ENCODE measurements around the gene RAP2A. TPM values are rescaled to one million over a fixed set of nuclear protein-coding genes. Genes with fewer than 3 reads are reported as not detected.

The RAP2A gene
- total and polyA plus RNA-seq, 9 of the 15 experiments (the other 6 are each of a cell fraction or from before 2014, with no cell fraction given), result 1.8 to 11.7 (median 5.6) TPM

- TF ChIP-seq ZBTB26 (CRISPR knock-in tag; IDR thresholded peaks at IDR 0.05) (no peak), NR2C2 (CRISPR knock-in tag; IDR thresholded peaks at IDR 0.05) (no peak), NR2C2 (tag; IDR thresholded peaks at IDR 0.05) (no peak), ZFP1 (CRISPR knock-in tag; IDR thresholded peaks at IDR 0.05) (no peak), SUPT5H (IDR thresholded peaks at IDR 0.05) (no peak)
Observed at GRCh38 chr13:97483465-97483864, 49.5 kb downstream of the RAP2A start (continued).

- no peak for TF ChIP-seq BRCA1 (IDR thresholded peaks at IDR 0.05)
- no peak for TF ChIP-seq BRCA1 (CRISPR knock-in tag; IDR thresholded peaks at IDR 0.05)
- TF ChIP-seq, protein P1, sequence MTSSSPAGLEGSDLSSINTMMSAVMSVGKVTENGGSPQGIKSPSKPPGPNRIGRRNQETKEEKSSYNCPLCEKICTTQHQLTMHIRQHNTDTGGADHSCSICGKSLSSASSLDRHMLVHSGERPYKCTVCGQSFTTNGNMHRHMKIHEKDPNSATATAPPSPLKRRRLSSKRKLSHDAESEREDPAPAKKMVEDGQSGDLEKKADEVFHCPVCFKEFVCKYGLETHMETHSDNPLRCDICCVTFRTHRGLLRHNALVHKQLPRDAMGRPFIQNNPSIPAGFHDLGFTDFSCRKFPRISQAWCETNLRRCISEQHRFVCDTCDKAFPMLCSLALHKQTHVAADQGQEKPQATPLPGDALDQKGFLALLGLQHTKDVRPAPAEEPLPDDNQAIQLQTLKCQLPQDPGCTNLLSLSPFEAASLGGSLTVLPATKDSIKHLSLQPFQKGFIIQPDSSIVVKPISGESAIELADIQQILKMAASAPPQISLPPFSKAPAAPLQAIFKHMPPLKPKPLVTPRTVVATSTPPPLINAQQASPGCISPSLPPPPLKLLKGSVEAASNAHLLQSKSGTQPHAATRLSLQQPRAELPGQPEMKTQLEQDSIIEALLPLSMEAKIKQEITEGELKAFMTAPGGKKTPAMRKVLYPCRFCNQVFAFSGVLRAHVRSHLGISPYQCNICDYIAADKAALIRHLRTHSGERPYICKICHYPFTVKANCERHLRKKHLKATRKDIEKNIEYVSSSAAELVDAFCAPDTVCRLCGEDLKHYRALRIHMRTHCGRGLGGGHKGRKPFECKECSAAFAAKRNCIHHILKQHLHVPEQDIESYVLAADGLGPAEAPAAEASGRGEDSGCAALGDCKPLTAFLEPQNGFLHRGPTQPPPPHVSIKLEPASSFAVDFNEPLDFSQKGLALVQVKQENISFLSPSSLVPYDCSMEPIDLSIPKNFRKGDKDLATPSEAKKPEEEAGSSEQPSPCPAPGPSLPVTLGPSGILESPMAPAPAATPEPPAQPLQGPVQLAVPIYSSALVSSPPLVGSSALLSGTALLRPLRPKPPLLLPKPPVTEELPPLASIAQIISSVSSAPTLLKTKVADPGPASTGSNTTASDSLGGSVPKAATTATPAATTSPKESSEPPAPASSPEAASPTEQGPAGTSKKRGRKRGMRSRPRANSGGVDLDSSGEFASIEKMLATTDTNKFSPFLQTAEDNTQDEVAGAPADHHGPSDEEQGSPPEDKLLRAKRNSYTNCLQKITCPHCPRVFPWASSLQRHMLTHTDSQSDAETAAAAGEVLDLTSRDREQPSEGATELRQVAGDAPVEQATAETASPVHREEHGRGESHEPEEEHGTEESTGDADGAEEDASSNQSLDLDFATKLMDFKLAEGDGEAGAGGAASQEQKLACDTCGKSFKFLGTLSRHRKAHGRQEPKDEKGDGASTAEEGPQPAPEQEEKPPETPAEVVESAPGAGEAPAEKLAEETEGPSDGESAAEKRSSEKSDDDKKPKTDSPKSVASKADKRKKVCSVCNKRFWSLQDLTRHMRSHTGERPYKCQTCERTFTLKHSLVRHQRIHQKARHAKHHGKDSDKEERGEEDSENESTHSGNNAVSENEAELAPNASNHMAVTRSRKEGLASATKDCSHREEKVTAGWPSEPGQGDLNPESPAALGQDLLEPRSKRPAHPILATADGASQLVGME (CRISPR knock-in tag; IDR thresholded peaks at IDR 0.05), result no peak
- no peak for TF ChIP-seq SIN3A (IDR thresholded peaks at IDR 0.05; ENCODE audit: borderline replicate concordance in 2 of 2, control insufficient read depth in 1 of 2, low read depth in 2 of 2, low read length in 2 of 2)
- no peak for TF ChIP-seq TEAD4 (IDR thresholded peaks at IDR 0.05; ENCODE audit: low read length)
- TF ChIP-seq TEAD4 (CRISPR knock-in tag; IDR thresholded peaks at IDR 0.05; ENCODE audit: borderline replicate concordance), result no peak
- no peak for TF ChIP-seq DDX20 (tag; IDR thresholded peaks at IDR 0.05; ENCODE audit: low read depth)
- 0% methylated on average over 2 of the region's 2 CpGs for WGBS (ENCODE audit: insufficient coverage, low coverage, missing lambda C conversion rate)
- Histone ChIP-seq H3K27me3 (ENCODE audit: control insufficient read depth in 2 of 2, insufficient read depth in 2 of 2, low read length in 2 of 2) (no peaks in the 10 kb centered on the region), H3K9me1 (ENCODE audit: control insufficient read depth, insufficient read depth, low read length) (no peaks in the 10 kb centered on the region), H3K4me3 (no peak overlapping the region), H2AFZ (ENCODE audit: low read depth, low read length) (no peak overlapping the region), H3K4me2 (ENCODE audit: insufficient read depth, low read length) (no peak overlapping the region), H3K36me3 (ENCODE audit: control insufficient read depth, insufficient read depth, low read length) (no peaks in the 10 kb centered on the region), H3K4me1 (replicated peaks in 1 of 2; ENCODE audit: control insufficient read depth in 2 of 2, insufficient read depth in 2 of 2, low read length in 2 of 2) (no peaks in the 10 kb centered on the region), H3K79me2 (ENCODE audit: control insufficient read depth, insufficient read depth, low read length) (no peaks in the 10 kb centered on the region), H3K9ac (ENCODE audit: insufficient read depth in 1 of 2, low read depth in 2 of 2, low read length in 2 of 2) (no peak overlapping the region), H3K9me3 (replicated peaks; ENCODE audit: control insufficient read depth, insufficient read depth, low read depth, low read length) (no peaks in the 10 kb centered on the region), H3K27ac (ENCODE audit: extremely low read depth, low read depth, low read length) (no peak overlapping the region), H4K20me1 (replicated peaks; ENCODE audit: control insufficient read depth, insufficient read depth, low read length) (no peaks in the 10 kb centered on the region)
- POLR2A ChIA-PET, result interaction anchor here (1.2 kb wide), 1 partner anchor 10 kb away, joined by 3 read pairs; no protein-coding TSS in a partner anchor
- no TSS peak for BruUV-seq (replicated peaks)
- in situ Hi-C loops (cut with MboI), result no loop called here
- intact Hi-C loops (cut with micrococcal nuclease), result no loop called here
- DNase-seq (ENCODE audit: extremely low read depth in 1 of 4, low spot score in 3 of 4), result no peak
- ATAC-seq, result no peak
- CTCF ChIA-PET (ENCODE audit: low intra/inter-chr PET ratio), result no interaction called here
- no peak for FAIRE-seq
Observed at GRCh38 chr13:97484301-97484700, 50.3 kb downstream of the RAP2A start.
